Smooth muscle cell of the pulmonary artery (primary cell): Measurements from ENCODE around the gene ZNF862. TPM values are rescaled to one million over a fixed set of nuclear protein-coding genes. Genes with fewer than 3 reads are reported as not detected.

ENCODE experiments used
- total RNA-seq: library from RNA; depleted of rRNA; stranded (reverse); fragments of >200 nt; gene quantifications from 2 replicates; pipeline ENCODE4 v1.2.3, GENCODE V29; 2014

ZNF862 gene
- total RNA-seq = 13.7 and 21.3 TPM in 2 replicates

DNA sequence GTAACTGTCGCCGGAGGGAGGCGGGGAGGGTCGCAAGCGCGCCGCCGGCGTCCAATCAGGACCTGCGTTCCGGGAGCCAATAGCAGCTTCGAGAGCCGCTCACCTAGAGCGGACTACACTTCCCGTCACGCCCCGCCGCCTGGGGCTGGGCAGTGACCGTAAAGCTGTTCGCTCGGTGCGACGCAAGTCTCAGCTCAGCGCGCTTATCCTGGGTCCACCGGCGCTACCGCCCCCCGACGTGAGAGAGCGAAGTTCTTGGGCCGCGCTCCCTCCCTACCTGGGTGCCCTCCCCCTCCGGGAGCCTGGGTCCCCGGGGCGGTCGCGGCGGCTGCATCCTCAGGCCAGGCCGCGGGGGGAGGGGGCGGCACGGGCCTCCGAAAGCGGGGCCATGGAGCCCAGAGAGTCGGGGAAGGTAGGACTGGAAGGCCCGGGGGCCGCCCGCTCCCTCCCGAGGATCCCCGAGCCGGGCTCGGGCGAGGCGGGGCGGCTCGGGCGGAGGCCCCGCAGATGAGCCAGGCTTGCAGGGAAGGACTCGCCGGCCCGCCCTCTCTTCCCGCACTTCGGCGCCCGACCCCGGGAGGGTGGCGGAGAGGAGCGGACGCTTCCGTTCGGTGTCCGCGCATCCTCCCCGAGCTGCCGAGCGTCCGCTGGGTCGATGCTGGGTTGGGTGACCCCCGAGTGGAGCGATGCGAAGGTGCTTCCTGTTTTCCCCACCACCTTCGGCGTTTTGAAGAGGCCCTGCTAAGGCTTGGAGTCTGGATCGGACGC is at the start of gene ZNF862:
TSS of gene ZNF862 (plus strand) at position 152 of the 768 bp plus-strand sequence. CDS start at position 389, 237 bp downstream.

DNA sequence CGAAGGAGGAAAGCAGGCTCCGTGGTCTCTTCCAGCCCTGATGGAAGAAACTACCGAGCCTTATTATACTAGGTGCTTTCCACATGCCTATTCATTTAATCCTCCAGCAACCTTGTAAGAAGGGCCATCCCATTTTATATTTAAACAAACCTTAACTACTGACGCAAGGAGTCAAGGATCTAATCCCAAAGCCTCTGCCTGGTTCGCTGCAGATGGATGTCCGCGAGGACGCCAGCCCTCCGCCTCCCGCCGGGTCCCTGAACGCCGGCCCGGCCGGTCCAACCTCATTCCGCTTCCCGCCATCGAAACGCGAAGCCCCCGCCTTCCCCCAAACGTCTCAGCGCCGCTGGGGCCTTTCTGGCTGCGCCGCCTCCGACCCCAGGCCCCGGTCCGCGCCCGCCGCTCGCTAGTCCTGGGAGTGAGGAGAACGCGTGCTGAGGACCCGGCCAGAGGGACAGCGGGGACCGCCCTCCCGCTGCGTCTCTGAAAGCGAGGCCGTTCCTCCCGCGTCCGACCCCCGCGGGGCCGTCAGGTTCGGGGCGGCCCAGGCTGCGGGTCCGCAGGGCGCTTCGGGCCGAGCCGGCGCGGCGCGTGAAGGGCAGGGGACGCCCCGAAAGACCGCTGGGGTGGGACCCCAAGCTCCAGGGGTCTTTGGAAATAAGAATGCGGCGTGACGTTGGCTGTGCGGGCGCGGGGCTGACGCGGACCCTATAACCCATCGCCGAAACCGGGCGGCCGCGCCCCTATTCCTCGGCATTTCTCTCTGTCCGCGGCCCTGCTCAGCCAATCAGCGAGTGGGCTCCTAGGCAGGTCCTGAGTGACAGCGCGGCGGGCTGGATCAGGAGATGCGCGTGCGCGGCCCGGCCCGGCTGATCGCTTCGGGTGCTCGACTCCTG is 35.1 kb downstream of the ZNF862 start, which contains the start of gene ATP6V0E2:
TSS of gene ATP6V0E2 (plus strand) at position 896 of the 896 bp plus-strand sequence. CDS start 97 bp downstream, outside the sequence.

Other genes starting within 250 kb of the ZNF862 start
- gene ZNF467, start 64.8 kb upstream of the ZNF862 start, total RNA-seq = 0.85 and 1.6 TPM in 2 replicates
- gene ATP6V0E2, start 35.6 kb downstream of the ZNF862 start, total RNA-seq = 18.1 and 22.6 TPM in 2 replicates